HG03342 (cell line): ENCODE results near the gene KIRREL1.
"Not testable (repeated sequence)": the region's sequence is repeated elsewhere in the genome, so short reads cannot be mapped to it uniquely, and the experiment has no call there.

Source experiments
- ATAC-seq: cut with Tn5 transposase; IDR thresholded peaks from one replicate; pipeline ENCODE4 v1.9.1; 2021; ENCODE audit warnings: mild to moderate bottlenecking, moderate library complexity; ENCODE audit not compliant: unreplicated experiment

Gene KIRREL1

DNA sequence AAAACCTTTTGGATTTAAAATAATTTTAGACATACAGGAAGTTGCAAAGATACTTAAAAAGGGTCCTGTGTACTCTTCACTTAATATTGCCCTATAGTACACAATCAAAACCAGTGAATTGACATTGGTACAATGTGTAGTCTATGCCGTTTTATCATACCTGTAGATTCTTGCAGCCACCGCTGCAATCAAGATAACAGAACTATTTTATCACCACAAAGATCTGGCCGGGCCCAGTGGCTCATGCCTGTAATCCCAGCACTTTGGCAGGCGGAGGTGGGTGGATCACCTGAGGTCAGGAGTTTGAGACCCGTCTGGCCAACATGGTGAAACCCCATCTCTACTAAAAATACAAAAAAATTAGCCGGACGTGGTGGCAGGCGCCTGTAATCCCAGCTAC, 135.1 kb downstream of the KIRREL1 start:
- not testable (repeated sequence) for ATAC-seq

DNA sequence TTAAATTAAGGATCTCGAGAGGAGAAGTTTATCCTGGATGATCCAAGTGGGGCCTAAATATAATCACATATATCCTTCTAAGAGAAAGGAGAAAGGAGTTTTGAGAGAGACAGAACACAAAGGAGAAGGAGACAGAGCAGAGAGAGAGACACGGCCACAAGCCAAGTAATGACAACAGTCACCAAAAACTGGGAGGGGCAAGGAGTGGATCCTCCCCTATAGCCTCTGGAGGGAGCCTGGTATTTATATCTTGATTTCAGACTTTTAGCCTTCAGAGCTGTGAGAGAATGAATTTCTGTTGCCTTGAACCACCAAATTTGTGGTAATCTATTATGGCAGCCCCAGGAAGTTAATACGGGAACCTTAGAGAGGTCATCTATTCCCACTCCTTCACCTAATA, 137.8 kb downstream of the KIRREL1 start:
- ATAC-seq, result no peak

DNA sequence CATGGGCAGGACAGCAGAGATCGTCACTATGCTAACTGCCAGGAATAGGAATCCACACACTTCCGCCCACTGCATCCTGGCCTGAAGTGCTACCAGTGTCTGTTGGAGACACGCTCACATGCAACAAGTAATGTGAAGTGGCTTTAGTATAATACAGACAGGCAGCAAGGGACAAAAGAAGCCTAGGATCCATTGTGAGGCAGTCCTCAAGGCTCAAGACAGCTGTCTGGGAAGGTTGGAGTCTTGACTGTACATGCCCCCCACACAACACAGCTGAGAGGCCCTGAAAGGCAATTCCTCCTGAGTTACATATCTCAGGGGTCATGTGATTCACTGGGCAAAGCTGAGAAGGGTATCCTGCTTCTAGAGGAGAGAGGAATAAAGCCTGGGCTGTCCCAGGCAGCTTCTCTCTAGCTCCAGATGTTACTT, 147.3 kb downstream of the KIRREL1 start:
- no peak for ATAC-seq

DNA sequence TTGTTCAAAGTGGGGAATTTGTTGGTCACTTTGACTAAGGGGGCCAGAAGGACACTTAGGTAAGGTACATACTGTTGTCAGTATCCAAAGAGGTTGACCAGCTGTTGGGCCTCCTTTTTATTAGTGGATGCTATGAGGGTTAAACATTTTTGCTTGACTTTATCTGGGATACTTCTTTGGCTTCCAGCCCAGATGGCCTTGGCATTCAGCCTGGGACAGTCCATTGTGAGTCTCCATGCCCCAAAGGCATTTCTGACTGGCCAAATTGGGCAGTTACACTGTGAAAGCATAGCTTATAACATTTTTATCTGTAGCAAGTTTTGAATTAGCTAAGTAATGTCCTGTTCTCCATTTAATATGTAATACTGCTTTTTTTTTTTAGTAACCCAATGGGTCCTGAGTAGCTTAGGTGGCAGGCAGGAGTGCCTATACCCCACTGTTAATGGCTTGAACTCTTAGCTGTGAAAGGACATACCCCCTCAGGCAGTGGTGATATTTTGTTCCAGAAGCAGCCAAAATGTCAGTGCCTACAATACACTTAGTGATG, 151.8 kb downstream of the KIRREL1 start:
- no peak for ATAC-seq

DNA sequence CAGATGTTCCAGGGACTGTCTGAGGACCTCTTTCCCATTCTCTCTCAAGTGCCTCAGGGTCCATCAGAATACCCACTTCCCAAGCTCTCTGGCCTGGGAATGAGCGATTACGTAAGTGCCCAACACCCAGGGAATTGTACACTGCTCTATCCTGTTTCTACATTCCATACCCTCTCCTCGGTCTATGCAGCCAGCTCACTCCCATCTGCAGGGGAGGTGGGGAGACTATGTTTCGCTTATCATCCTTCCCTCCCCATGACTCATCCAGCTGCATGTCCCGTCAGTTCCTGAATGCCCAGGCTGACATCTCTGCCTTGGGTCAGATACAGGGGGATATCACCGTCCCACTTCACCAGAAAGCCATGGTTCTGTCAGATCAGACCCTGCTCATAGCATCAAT, 152.7 kb downstream of the KIRREL1 start:
- no peak for ATAC-seq

DNA sequence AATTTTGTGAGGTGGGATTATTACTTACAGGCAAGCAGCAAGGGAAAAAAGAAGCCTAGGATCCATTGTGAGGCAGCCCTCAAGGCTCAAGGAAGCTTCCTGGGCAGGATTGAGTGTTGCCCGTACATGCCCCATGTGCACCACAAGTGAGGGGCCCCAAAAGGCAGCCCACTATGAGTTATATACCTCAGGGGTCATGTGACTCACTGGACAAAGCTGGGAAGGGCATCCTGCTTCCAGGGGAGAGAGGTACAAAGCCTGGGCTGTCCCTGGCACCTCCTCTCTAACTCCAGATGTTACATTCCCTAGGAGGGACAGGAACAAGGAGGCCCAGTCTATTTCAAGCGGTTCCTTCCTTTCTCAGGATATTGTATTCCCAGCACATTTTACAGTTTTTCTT, 153.3 kb downstream of the KIRREL1 start:
- ATAC-seq, result no peak

DNA sequence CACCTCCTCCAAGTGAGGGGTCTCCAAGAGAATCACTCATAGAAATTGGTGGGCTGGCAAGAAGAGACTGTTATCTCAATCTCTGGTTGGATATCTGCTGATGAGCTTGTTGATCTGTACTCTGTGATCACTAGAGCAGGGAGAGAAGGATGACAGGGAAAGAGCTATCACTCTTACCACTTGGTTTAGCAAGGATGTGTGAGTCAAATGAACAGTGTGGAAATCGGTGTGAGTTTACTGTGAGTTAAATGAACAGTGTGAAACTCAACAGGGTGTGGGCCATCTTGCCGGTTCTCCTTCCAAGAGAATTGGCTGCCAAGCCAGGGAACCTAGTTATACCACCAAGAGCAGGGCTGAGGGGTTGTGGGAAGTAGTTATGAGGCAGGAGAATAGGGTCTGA, 154.0 kb downstream of the KIRREL1 start:
- ATAC-seq, result no peak

DNA sequence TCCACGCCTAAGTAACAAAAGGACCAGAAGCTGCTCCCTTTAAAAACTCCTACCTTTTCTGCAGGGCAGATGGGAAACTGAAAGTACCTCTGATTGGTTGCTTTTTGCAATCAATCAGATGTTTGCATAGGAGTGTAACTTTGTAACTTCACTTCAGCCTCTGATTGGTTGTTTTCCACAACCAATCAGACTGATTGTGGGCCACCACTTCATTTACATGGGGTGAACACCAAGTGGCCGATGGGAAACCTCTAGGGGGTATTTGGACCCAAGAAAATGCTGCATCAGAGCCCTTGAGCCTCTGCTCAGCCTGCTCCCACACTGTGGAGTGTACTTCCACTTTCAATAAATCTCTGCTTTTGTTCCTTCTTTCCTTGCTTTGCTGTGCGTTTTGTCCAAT, 154.4 kb downstream of the KIRREL1 start:
- ATAC-seq, result no peak

DNA sequence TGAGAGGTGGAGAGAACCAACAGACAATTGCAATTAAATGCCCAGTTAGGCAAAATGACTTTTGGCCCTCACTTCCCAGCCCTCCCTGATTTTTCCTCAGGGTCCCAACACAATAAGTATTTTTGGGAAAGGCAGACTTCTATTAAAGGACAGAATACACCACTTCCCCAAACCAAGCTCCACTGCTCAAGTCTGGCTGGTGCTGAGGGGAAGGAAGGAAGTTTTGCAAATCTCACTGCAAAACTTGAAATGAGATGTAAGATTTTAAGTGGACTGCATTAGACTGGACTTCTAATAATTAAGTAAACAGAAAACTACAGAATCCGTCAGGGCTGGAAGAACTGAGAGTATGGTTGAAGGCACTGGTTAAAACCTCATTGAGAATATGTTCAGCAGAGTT, 155.0 kb downstream of the KIRREL1 start:
- ATAC-seq, result no peak

DNA sequence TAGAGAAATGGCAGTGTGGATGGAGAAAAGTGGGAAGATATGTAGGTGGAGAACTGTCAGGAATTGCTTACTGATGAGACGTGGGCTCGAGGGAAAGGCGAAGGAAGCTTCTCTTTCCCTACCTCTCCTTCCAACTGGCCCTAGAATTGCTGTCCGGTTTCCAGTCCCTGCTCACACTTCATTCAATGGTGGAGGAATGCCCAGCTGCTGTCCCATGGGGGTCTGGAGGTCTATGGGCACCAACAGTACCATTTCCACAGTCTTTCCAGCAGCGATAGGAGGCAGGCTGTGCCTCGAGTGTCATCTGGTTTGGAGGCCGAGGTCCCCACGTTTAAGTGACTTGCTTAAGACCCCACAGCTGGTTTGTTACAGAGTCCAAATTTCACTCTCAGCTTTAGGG, 155.7 kb downstream of the KIRREL1 start:
- ATAC-seq, result no peak
